Measurements from ENCODE around the gene PTPN11.

The PTPN11 gene

GRCh38 chr12:112543751-112544150, 125.0 kb downstream of the PTPN11 start:
- no peak for DNase-seq (ENCODE audit: low read depth in 3 of 3)

GRCh38 chr12:112546339-112546738, 127.6 kb downstream of the PTPN11 start:
- no peak for DNase-seq (ENCODE audit: low read depth in 3 of 3)

GRCh38 chr12:112546996-112547395, 128.2 kb downstream of the PTPN11 start:
- DNase-seq (ENCODE audit: low read depth in 3 of 3), result no peak

- no peak for DNase-seq (ENCODE audit: low read depth in 3 of 3)
Observed at GRCh38 chr12:112549031-112549430, 130.3 kb downstream of the PTPN11 start.

GRCh38 chr12:112551681-112552080, 132.9 kb downstream of the PTPN11 start:
- DNase-seq (ENCODE audit: low read depth in 3 of 3), result no peak

GRCh38 chr12:112555621-112556233, 137.0 kb downstream of the PTPN11 start:
- no peak for DNase-seq (ENCODE audit: low read depth in 3 of 3)

GRCh38 chr12:112557951-112558630, 139.3 kb downstream of the PTPN11 start:
- DNase-seq (ENCODE audit: low read depth in 3 of 3), result no peak

Measured in stimulated activated CD4-positive, alpha-beta T cell treated with anti-CD3 and anti-CD28 coated beads, TNF-alpha, amount 100 ng/mL, for 24 hours (primary cell).